Measurements from ENCODE around the gene MLXIP. TPM values are rescaled to one million over a fixed set of nuclear protein-coding genes. Genes with fewer than 3 reads are reported as not detected.

Gene MLXIP
- total and polyA plus RNA-seq, 2 of the 8 experiments (the other 6 are each of a cell fraction or from before 2014, with no cell fraction given) = 5.5 to 40.5 TPM

- peaks cover 0 to 18% (median 10%) of the 10 kb centered on the region in 4 experiments; a peak in 6 of 7 replicates for H3K4me1 ChIP-seq (replicated peaks in 1 of 4; ENCODE audit: control insufficient read depth in 3 of 4, insufficient read depth in 4 of 4, low read length in 3 of 4)
- no peak overlapping the region for H4K91ac ChIP-seq (replicated peaks; ENCODE audit: insufficient read length, low read length)
- POLR2A ChIA-PET (ENCODE audit: partially characterized antibody) = interaction anchor here (1.1 kb wide), 1 partner anchor 18 kb away, joined by 3 read pairs; the partner anchor contains the start of gene MLXIP
- no peak overlapping the region for H2BK12ac ChIP-seq (ENCODE audit: low read depth, low read length)
- peaks cover 3 to 23% (median 16%) of the 10 kb centered on the region in 4 experiments for H3K36me3 ChIP-seq (ENCODE audit: control insufficient read depth in 2 of 4, insufficient read depth in 4 of 4, low read length in 3 of 4)
- CTCF ChIA-PET (ENCODE audit: partially characterized antibody) = interaction anchor here (0.6 to 20.6 kb wide), 2 partner anchors 52 to 64 kb away, joined by 4 to 379 read pairs; no protein-coding TSS in a partner anchor
- H3K4me3 ChIP-seq (ENCODE audit: extremely low read depth in 1 of 4, insufficient read depth in 2 of 4, low read depth in 3 of 4, low read length in 4 of 4) = no peak overlapping the region
- no peak overlapping the region for H3K27ac ChIP-seq (ENCODE audit: low read depth, low read length)
- 91% methylated on average over 20 of the region's 22 CpGs; no CpG with 5 or more reads in 1 of the 2 experiments for WGBS, 2 experiments (ENCODE audit: extremely low coverage in 1 of 2, insufficient coverage in 1 of 2, insufficient read length in 1 of 2, insufficient replicate concordance in 2 of 2, low coverage in 1 of 2, low lambda C conversion rate in 2 of 2, missing lambda C conversion rate in 1 of 2)
- TF ChIP-seq HDAC6 (IDR thresholded peaks at IDR 0.05; ENCODE audit: low read depth, low read length) (no peak), POLR2A (IDR thresholded peaks at IDR 0.05; ENCODE audit: control extremely low read depth in 1 of 2, low read depth in 2 of 2, low read length in 2 of 2) (no peak), SP1 (IDR thresholded peaks at IDR 0.05; ENCODE audit: low read depth, low read length) (no peak), POLR2AphosphoS5 (IDR thresholded peaks at IDR 0.05; ENCODE audit: low read depth, low read length) (no peak), EP300 (IDR thresholded peaks at IDR 0.05; ENCODE audit: borderline replicate concordance in 1 of 2, low read depth in 2 of 2, low read length in 2 of 2) (no peak), RAD21 (IDR thresholded peaks at IDR 0.05 in 1 of 2, conservative IDR thresholded peaks at IDR 0.05 in 1 of 2; ENCODE audit: low read depth in 2 of 2, low read length in 2 of 2) (no peak), JUND (IDR thresholded peaks at IDR 0.05; ENCODE audit: low read length) (no peak), RBBP5 (IDR thresholded peaks at IDR 0.05; ENCODE audit: borderline replicate concordance, low read depth, low read length) (no peak), BACH1 (IDR thresholded peaks at IDR 0.05; ENCODE audit: low read length) (no peak), RXRA (IDR thresholded peaks at IDR 0.05; ENCODE audit: insufficient read depth, low read depth, low read length) (no peak), CBX5 (IDR thresholded peaks at IDR 0.05; ENCODE audit: low read depth, low read length) (no peak)
- H3K79me2 ChIP-seq (ENCODE audit: control insufficient read depth in 1 of 2, insufficient read depth in 2 of 2, low read length in 2 of 2) = no peaks in the 10 kb centered on the region
- H2BK20ac ChIP-seq (ENCODE audit: low read length) = no peak overlapping the region
- no peak overlapping the region for H4K5ac ChIP-seq (ENCODE audit: insufficient read length, low read depth, low read length)
- H3K79me1 ChIP-seq (ENCODE audit: low read depth, low read length) = no peaks in the 10 kb centered on the region
- no peaks in the 10 kb centered on the region for H3K27me3 ChIP-seq (replicated peaks in 1 of 4; ENCODE audit: control insufficient read depth in 3 of 4, extremely low read depth in 1 of 4, insufficient read depth in 3 of 4, low read length in 3 of 4)
- no peak overlapping the region for H2AK5ac ChIP-seq (ENCODE audit: low read depth, low read length)
- DNase-seq (ENCODE audit: low read depth in 1 of 2, low spot score in 2 of 2) = no peak
- H2BK120ac ChIP-seq (replicated peaks; ENCODE audit: low read depth, low read length) = no peak overlapping the region
- no peak overlapping the region for H3K18ac ChIP-seq (ENCODE audit: extremely low read depth, low read length)
- no peak for FAIRE-seq
- no peaks in the 10 kb centered on the region for H3K23me2 ChIP-seq (ENCODE audit: low read depth, low read length)
- H3K9me3 ChIP-seq (ENCODE audit: insufficient read depth in 2 of 2, low read depth in 1 of 2, low read length in 1 of 2) = no peaks in the 10 kb centered on the region
- no peak overlapping the region for H2BK15ac ChIP-seq (ENCODE audit: low read length)
- H3K4me2 ChIP-seq (ENCODE audit: insufficient read depth in 1 of 2, low read depth in 2 of 2, low read length in 2 of 2) = no peak overlapping the region
- H3K56ac ChIP-seq (replicated peaks; ENCODE audit: insufficient read length, low read depth, low read length) = no peak overlapping the region
- no peak overlapping the region for H4K8ac ChIP-seq (ENCODE audit: extremely low read depth, insufficient read depth, low read length)
- peaks cover 2 to 3% of the 10 kb centered on the region in 2 experiments for H4K20me1 ChIP-seq (replicated peaks in 1 of 2; ENCODE audit: control insufficient read depth in 1 of 2, insufficient read depth in 2 of 2, low read length in 2 of 2)
- no peak overlapping the region for H3K9ac ChIP-seq (replicated peaks in 1 of 4; ENCODE audit: extremely low read depth in 1 of 4, low read depth in 3 of 4, low read length in 3 of 4)
- H3K14ac ChIP-seq (ENCODE audit: insufficient read length) = no peak overlapping the region
- H2BK5ac ChIP-seq (ENCODE audit: low read depth, low read length) = no peak overlapping the region
- no peak overlapping the region for H3K23ac ChIP-seq (ENCODE audit: insufficient read length)
- no peak overlapping the region for H2AFZ ChIP-seq (ENCODE audit: low read length)
- no peak overlapping the region for H3K4ac ChIP-seq (replicated peaks; ENCODE audit: insufficient read length, low read depth, low read length)
Measured at GRCh38 chr12:122060081-122060501, 18.5 kb upstream of the MLXIP start.
